HepG2 (cell line): Measurements from ENCODE around the gene FAM78B. TPM values are rescaled to one million over a fixed set of nuclear protein-coding genes. Genes with fewer than 3 reads are reported as not detected.

Experiments used
- ATAC-seq: fragments of 200-7000 bp; cut with Tn5 transposase; 3 replicates; pipeline ENCODE4 v1.9.1; 2020; ENCODE audit warnings: mild to moderate bottlenecking, moderate library complexity
- BruUV-seq: library from RNA; stranded (reverse); fragments of 400-500 nt; replicated peaks from 2 replicates; lab custom pipeline; 2021; lab: Mats Ljungman, UMichigan
- CTCF ChIA-PET: fragments of 300-600 bp; formaldehyde crosslinking; extraction: SDS; loops from one replicate; lab custom pipeline; 2021; ENCODE audit warnings: low total read pairs, inconsistent platforms, low intra/inter-chr PET ratio; lab: Yijun Ruan, JAX
- POLR2A ChIA-PET: fragments of 350-600 bp; sonication (Branson Sonifier 250); formaldehyde crosslinking; loops from one replicate; lab custom pipeline; 2020; ENCODE audit warnings: antibody characterized with exemption, inconsistent platforms; lab: Yijun Ruan, JAX
- DNase-seq: peaks from one replicate; pipeline ENCODE4 v3.0.0-alpha.2; 2015; ENCODE audit warnings: low spot score
- FAIRE-seq: peaks from 3 replicates; lab custom pipeline; 2011; peaks lifted over from hg19 to GRCh38; lab: Jason Lieb, UNC
- H2AFZ ChIP-seq: one replicate; pipeline ENCODE4 v1.6.1; 2011; ENCODE audit warnings: low read length, inconsistent platforms
- H3K27ac ChIP-seq: fragments of 300-600 bp; 3 replicates; pipeline ENCODE4 v1.8.0; 2011; ENCODE audit warnings: mixed run types, mild to moderate bottlenecking, mixed read lengths, low read length, inconsistent platforms; ENCODE audit not compliant: insufficient read depth; ENCODE audit errors: extremely low read length
- H3K27me3 ChIP-seq, 2 experiments: fragments of 200-600 bp in 1 of 2; 2 replicates in 1 of 2; 3 replicates in 1 of 2; pipeline versions ENCODE4 v1.6.0 to v1.8.0; 2011; ENCODE audit warnings: low read length in 2 of 2, mild to moderate bottlenecking in 2 of 2, moderate library complexity in 2 of 2, inconsistent platforms in 1 of 2; ENCODE audit not compliant: insufficient read depth in 2 of 2, control insufficient read depth in 1 of 2
- H3K36me3 ChIP-seq, 2 experiments: fragments of 200-600 bp in 1 of 2; replicated peaks in 1 of 2; 2 replicates in 1 of 2; 3 replicates in 1 of 2; pipeline versions ENCODE4 v1.5.1 to v1.8.0; 2011; ENCODE audit warnings: low read length in 2 of 2, inconsistent platforms in 1 of 2; ENCODE audit not compliant: insufficient read depth in 2 of 2, control insufficient read depth in 1 of 2
- H3K4me1 ChIP-seq: 2 replicates; pipeline ENCODE4 v1.5.1; 2012; ENCODE audit warnings: low read length, inconsistent platforms; ENCODE audit not compliant: insufficient read depth
- H3K4me2 ChIP-seq: 2 replicates; pipeline ENCODE4 v1.6.0; 2011; ENCODE audit warnings: low read depth, low read length, inconsistent platforms
- H3K4me3 ChIP-seq, 3 experiments: fragments of 200-600 bp in 1 of 3; sonication (generic), shearing (Covaris generic) in 1 of 3; replicated peaks in 1 of 3; 2 replicates each; pipeline ENCODE4 v1.5.1; 2011 to 2016; ENCODE audit warnings: low read length in 3 of 3, inconsistent platforms in 2 of 3, low read depth in 2 of 3, mild to moderate bottlenecking in 2 of 3, control low read depth in 1 of 3, mixed read lengths in 1 of 3; ENCODE audit not compliant: insufficient read depth in 1 of 3
- H3K79me2 ChIP-seq: one replicate; pipeline ENCODE4 v1.6.1; 2011; ENCODE audit warnings: low read length, inconsistent platforms; ENCODE audit not compliant: insufficient read depth
- H3K9ac ChIP-seq: 2 replicates; pipeline ENCODE4 v1.6.0; 2011; ENCODE audit warnings: mild to moderate bottlenecking, low read depth, low read length, inconsistent platforms; ENCODE audit not compliant: insufficient read depth
- H3K9me3 ChIP-seq: 2 replicates; pipeline ENCODE4 v1.5.1; 2012; ENCODE audit warnings: mild to moderate bottlenecking, low read length
- H4K20me1 ChIP-seq: 2 replicates; pipeline ENCODE4 v1.6.0; 2011; ENCODE audit warnings: inconsistent platforms, mild to moderate bottlenecking, low read length, moderate library complexity; ENCODE audit not compliant: insufficient read depth
- CREM ChIP-seq, 2 experiments: sonication (generic) in 1 of 2; formaldehyde crosslinking in 1 of 2; IDR thresholded peaks; 2 replicates each; pipeline versions ENCODE4 v1.4.0 to v1.6.1; 2016 to 2020; ENCODE audit warnings: antibody characterized with exemption in 1 of 2, mild to moderate bottlenecking in 1 of 2, missing genetic modification reagents in 1 of 2
- MEF2D ChIP-seq: sonication (generic); formaldehyde crosslinking; IDR thresholded peaks from 2 replicates; pipeline ENCODE4 v1.5.1; 2020; ENCODE audit warnings: mild to moderate bottlenecking, missing genetic modification reagents
- PHF8 ChIP-seq: sonication (generic); formaldehyde crosslinking; IDR thresholded peaks from 2 replicates; pipeline ENCODE4 v1.5.0; 2020; ENCODE audit warnings: missing genetic modification reagents
- SSRP1 ChIP-seq: IDR thresholded peaks from 2 replicates; pipeline ENCODE4 v1.6.1; 2016; ENCODE audit warnings: control low read depth
- TEF ChIP-seq: sonication (generic); formaldehyde crosslinking; IDR thresholded peaks from 2 replicates; pipeline ENCODE4 v1.5.0; 2020; ENCODE audit warnings: missing genetic modification reagents
- ZNF7 ChIP-seq: IDR thresholded peaks from 2 replicates; pipeline ENCODE4 v1.6.1; 2016; ENCODE audit warnings: missing biosample characterization, missing genetic modification reagents
- ZNF878 ChIP-seq: sonication (generic); formaldehyde crosslinking; IDR thresholded peaks from 2 replicates; pipeline ENCODE4 v1.8.1; 2023; ENCODE audit warnings: mild to moderate bottlenecking, missing genetic modification reagents, moderate library complexity
- WGBS: methylation state at CpG from one replicate; pipeline ENCODE4 v1.1.6; 2017; ENCODE audit warnings: low lambda C conversion rate; 5-methylcytosine and 5-hydroxymethylcytosine counted together
- in situ Hi-C: cut with HindIII; loops from 2 replicates; pipeline ENCODE4 v1.10.0; 2017; ENCODE audit warnings: low pct_unique_long_range_greater_than_20kb; ENCODE audit not compliant: extremely low pct_ligation_motif_present
- intact Hi-C: fragments of 100-400 bp; cut with micrococcal nuclease; formaldehyde crosslinking; loops from one replicate; pipeline ENCODE4 v1.10.0; 2022; ENCODE audit not compliant: unreplicated experiment
- polyA plus RNA-seq, 8 experiments: library from polyadenylated mRNA; depleted of rRNA in 3 of 8; stranded (reverse) in 7 of 8; unstranded in 1 of 8; fragments of >200 nt; fragmentation: Illumina TruSeq in 4 of 8; extraction: Trizol in 4 of 8; gene quantifications; 2 replicates each; pipeline versions ENCODE4 v1.2.1 to v1.2.3, GENCODE V29; 2011 to 2016; ENCODE audit warnings: low read depth in 4 of 8, missing spikeins in 1 of 8, mixed read lengths in 1 of 8; ENCODE audit not compliant: insufficient read depth in 1 of 8
- total RNA-seq, 5 experiments: library from RNA; depleted of rRNA; stranded (reverse); fragments of >200 nt; fragmentation: Illumina TruSeq; extraction: Trizol; gene quantifications; 2 replicates each; pipeline ENCODE4 v1.2.3, GENCODE V29; 2016; ENCODE audit warnings: low read depth in 1 of 5
- TF ChIP-seq, protein P1 (sequence below): fragments of 450-650 bp; IDR thresholded peaks from 2 replicates; pipeline ENCODE4 v1.6.1; 2016

Gene FAM78B
- total and polyA plus RNA-seq, 2 of the 13 experiments (the other 11 are each of a cell fraction or from before 2014, with no cell fraction given), result 0.22 to 0.31 TPM

DNA sequence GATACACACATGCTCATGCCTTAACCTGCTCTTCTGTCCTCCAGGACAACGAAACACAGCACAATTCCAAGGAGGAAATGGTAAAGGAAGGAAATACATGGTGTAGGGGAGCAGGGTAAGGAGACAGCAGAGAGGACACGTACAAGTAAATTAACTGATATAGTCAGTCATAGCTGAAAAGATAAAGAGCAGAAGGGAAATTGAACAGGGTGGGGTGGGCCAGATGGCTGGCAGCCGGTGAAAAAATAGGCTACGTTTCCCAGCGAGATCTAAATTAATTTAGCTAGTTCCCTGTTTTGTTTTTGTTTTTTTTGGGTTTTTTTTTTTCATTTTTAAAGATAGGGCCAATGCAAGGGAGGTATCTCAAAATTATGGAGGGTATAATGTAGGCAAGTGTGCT, 109.2 kb downstream of the FAM78B start (continued):
- no peak for TF ChIP-seq MEF2D (CRISPR knock-in tag)
- TF ChIP-seq CREM (IDR thresholded peaks at IDR 0.05), result no peak
- TF ChIP-seq CREM (CRISPR knock-in tag; IDR thresholded peaks at IDR 0.05), result no peak
- no peak for TF ChIP-seq ZNF878 (CRISPR knock-in tag)
- TF ChIP-seq ZNF7 (CRISPR knock-in tag), result no peak
- TF ChIP-seq PHF8 (CRISPR knock-in tag), result no peak
- TF ChIP-seq SSRP1 (CRISPR knock-in tag), result no peak

- FAIRE-seq, result no peak
- ChIA-PET POLR2A (no interaction called here), CTCF (no interaction called here)
- TF ChIP-seq, protein P1, sequence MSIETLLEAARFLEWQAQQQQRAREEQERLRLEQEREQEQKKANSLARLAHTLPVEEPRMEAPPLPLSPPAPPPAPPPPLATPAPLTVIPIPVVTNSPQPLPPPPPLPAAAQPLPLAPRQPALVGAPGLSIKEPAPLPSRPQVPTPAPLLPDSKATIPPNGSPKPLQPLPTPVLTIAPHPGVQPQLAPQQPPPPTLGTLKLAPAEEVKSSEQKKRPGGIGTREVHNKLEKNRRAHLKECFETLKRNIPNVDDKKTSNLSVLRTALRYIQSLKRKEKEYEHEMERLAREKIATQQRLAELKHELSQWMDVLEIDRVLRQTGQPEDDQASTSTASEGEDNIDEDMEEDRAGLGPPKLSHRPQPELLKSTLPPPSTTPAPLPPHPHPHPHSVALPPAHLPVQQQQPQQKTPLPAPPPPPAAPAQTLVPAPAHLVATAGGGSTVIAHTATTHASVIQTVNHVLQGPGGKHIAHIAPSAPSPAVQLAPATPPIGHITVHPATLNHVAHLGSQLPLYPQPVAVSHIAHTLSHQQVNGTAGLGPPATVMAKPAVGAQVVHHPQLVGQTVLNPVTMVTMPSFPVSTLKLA, result 0 out of 2 replicates have a peak, but pooled peaks have one; percentile 5
- TF ChIP-seq TEF (CRISPR knock-in tag), result no peak
- H3K27me3 ChIP-seq, result no peaks in the 10 kb centered on the region
- no peak for DNase-seq
- no TSS peak for BruUV-seq
- no peak overlapping the region for H2AFZ ChIP-seq
- H3K9me3 ChIP-seq, result no peaks in the 10 kb centered on the region
- no peaks in the 10 kb centered on the region for H3K4me1 ChIP-seq
- WGBS, result 33% methylated on average over 3 of the region's 3 CpGs
- no peaks in the 10 kb centered on the region for H3K79me2 ChIP-seq
- ATAC-seq, result no peak
- no peaks in the 10 kb centered on the region for H4K20me1 ChIP-seq
- H3K9ac ChIP-seq, result no peak overlapping the region
- no peak overlapping the region for H3K4me3 ChIP-seq
- H3K27ac ChIP-seq, result no peak overlapping the region
- H3K4me2 ChIP-seq, result no peak overlapping the region
- in situ Hi-C loops, result no loop called here
- H3K36me3 ChIP-seq, result no peaks in the 10 kb centered on the region
- intact Hi-C loops, result no loop called here
Observed at GRCh38 chr1:166053395-166053794, 113.4 kb downstream of the FAM78B start.
